Stimulated activated CD8-positive, alpha-beta memory T cell treated with anti-CD3 and anti-CD28 coated beads, Interleukin-15, amount 100 ng/mL, for 48 hours (primary cell): ENCODE measurements around the gene DAAM1.

Source experiments
- DNase-seq, 2 donors: peaks; one replicate each; pipeline ENCODE4 v3.0.0-alpha.2; 2020; ENCODE audit warnings: low read depth in 2 of 2

Gene DAAM1

DNA sequence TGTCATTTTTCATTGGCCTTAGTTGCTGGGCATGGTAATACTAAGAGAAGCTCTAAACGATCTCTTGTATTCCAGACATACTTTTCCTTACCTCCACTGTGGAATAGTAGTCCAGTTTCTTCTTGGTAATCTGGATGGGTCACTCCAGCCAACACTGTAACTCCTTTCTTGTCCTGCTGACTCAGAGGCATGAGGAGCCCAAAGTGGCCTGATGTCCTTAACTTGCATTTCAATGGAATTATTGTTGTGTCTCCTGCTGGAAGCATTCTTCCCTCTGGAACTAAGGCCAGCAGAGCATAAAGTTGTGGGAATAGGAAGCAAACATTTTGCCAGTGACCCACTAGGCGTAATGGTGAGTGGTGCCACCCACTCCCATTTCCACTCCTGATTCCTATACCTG, 33.1 kb downstream of the DAAM1 start:
- no peak for DNase-seq

DNA sequence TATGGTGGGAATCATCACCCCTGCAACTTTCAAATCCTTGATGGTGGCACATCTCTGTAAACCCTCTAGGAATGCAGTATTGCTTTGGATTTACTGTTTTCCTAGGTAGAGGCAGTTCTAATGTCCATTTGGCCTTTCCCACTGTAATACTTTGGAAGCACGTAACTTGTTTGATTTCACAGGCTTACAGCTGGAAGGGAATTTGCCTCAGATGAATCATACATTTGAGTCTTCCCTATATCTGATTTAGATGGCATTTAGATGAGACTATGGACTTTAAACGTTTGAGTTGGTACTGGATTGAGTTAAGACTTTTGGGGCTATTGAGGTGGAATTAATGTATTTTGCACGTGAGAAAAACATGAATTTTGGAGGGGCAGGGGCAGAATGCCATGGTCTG, 35.9 kb downstream of the DAAM1 start:
- DNase-seq, result no peak

DNA sequence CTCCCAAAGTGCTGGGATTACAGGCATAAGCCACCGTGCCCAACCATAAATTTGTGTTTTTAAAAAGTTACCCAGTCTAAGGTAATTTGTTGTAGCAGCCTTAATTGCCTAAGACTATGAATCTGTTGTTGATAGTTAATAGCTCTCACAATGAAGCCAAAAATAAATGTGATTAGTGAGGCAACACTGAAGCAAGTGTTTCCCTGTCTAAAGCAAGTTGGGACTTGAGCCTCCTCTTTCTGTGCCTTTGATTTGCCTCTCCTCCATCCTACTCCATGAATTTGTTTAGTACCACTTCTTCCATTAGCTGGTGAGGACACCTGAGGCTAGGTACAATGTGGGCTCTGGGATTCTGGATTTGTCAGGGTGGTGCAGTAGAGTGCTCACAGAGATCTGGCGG, 36.8 kb downstream of the DAAM1 start:
- no peak for DNase-seq

DNA sequence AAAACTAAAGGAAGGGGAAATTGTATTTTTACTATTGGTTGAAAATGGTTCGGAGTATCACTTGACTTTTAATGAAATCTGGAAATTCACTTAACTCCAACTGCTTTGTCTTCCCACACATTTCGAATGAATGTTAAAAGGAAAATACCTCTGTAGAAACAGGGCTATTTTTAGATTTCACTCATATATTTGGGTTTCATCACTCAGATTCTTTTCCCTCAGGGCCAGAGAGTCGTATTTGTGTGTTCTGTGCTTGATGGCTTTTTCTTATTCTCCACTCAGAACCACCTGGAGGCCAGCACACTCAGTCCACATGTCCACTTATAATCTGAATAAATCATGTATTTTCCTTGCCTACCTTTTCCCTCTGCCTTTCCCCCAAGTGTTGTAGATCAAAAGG, 40.0 kb downstream of the DAAM1 start:
- DNase-seq, result no peak

DNA sequence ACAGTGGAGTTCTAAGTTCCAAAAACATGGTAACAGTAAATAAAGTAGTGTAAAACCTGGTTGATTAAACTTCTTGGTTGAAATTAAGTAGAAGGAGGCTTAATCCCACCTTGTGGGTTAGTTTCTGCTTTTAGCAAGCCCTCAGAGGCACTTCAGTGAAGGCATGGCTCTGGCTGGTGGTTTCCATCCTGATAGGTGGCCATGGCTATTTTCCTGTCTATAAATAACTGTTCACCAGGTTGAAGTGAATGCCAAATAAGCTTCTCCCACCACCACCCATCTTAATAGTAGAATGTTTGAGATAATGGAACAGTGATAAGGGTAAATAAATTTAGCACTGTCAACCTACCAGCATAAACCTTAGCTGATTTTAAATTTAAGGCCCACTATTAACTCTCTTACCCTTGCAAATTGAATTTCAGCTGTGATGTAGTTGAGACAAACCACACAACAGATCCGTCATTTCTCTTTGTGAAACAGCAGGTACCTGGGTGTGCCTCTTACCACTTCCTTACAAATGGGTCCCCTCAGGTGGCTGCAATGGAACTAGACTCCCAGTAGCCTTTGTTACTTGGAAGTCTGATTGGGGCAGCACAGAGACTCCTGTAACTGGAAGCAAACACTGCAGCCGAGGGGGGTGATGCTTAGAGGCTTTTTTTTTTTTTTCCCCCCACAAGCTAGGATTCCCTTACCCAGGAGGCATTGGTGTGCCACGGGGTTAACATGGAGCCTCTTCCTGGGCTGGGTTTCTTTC, 41.4 kb downstream of the DAAM1 start:
- no peak for DNase-seq

DNA sequence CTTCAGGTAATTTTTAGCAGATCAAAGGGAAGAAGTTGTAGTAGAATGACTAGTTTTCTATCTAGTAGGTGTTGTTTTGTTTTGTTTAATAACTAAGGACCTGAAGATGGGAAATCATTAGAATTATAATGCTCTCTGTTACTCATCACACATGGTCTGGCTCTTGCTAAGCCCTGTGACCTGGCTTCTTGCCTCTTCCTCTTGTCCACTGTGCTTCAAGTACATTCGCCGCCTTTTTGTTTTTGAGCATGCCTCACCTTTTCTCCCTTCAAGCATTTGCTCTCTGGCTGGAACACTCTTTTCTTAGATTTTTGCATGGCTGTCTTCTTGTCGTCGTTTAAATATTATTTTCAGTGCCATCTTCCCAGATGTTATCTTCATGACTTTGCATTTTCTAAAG, 47.7 kb downstream of the DAAM1 start:
- no peak for DNase-seq

DNA sequence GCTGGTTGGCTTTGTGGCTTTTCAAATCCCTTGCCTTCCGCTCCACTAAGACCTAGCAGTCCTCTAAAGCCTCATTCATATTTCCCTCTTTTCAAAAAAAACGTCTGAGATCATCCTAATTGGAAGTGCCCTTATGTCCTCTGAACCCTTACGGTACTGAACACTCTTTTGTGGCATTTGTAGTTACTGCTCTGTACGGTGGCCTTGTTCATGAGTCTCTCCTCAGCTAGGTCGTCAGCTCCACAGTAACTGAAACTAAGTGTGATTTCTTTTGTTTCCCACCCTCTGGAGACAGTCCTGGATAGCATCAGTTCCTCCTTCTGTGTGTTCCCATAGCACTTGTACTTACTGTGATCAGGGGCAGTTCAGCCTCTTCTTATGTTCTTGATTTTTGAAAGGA, 49.7 kb downstream of the DAAM1 start:
- DNase-seq, result no peak

DNA sequence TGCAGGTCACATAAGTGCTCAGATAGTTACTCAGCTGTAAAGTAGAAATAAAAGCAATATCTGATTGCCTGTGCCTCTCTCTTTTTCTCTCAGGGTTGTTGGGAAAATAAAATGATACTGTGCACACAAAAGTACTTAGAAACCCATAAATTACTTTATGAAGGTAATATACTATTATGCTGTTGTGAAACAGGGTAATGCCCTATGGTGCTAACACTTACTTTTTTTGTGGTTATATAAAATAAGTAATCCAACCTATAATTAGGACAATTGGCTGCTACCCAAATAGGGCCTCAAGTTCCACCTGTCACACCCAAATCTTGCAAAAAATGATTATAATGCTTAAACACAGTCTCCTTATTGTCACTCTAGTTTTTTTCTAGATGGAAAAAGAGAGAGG, 50.6 kb downstream of the DAAM1 start:
- no peak for DNase-seq

DNA sequence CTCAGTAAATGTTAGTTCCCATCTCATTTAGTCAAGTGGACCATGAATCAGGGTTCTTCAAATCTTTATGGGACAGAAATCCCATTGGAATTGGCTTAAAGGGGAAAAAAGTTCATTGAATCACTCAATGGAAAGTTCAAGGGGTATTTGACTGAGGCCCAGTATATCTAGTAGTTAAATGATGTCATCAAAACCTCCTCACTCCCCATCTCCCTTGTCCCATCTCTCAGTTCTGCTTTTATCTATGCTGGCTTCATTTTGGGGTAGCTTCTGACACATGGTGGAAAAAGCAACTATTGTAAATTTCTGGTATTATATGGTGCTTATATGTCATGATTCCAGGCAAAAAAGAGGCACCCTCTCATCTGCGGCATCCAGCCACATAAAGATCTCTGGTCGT, 51.9 kb downstream of the DAAM1 start:
- DNase-seq, result no peak

DNA sequence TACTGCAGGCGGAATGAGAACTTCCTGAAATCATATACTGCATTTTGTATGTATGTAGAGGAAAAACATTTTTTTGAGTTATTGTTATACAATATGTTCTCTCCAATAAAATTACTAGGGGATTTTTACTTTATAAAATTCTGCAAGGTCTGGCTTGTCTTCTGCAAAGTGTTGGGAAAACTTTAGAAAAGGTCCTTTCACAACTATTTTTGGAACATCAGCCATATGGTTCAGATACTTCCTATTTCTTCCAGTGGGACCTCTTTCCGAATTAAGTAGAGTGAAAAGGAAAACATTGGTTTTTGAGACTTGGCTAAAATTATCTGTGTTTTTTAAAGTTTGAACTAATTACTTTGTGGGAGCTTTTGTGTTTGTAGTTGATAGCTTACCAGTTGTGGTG, 52.7 kb downstream of the DAAM1 start:
- DNase-seq, result no peak

DNA sequence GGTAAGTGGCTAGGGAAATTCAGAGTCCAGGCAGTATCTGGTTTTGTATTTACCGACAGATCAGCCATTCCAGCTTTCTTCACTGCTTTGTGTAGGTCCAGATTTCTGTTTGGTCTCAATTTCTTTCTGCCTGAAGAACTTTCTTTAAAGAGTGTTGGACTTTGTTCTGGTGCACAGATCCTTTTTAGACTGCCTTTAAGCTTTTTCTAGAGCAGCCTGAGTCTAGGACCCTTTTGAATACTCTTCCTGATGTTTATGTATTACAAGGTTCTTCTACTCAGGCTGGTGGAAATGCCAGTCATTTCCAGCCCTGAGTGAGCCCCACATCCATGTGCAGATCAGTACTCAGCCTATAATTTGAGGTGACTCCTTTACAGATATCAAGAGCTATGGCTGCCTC, 54.7 kb downstream of the DAAM1 start:
- DNase-seq, result no peak

DNA sequence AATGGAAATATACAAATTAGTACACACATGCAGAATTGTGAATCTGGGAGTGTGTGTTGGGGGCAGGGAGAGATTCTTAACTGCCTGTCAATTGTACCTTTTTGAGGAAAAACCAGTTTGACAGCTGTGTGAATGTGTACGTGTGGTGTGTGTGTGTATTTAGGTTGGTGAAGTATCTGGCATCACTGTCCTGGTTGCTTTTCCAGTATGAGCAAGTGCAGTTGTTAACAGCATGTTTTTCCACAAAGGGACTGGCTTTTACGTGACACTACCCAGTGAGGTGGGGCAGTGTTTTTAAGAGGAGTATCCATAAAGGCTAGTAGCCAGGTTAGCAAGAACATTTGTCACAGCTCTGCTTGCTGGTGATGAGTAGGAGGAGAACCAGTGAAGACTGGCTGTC, 56.1 kb downstream of the DAAM1 start:
- no peak for DNase-seq

DNA sequence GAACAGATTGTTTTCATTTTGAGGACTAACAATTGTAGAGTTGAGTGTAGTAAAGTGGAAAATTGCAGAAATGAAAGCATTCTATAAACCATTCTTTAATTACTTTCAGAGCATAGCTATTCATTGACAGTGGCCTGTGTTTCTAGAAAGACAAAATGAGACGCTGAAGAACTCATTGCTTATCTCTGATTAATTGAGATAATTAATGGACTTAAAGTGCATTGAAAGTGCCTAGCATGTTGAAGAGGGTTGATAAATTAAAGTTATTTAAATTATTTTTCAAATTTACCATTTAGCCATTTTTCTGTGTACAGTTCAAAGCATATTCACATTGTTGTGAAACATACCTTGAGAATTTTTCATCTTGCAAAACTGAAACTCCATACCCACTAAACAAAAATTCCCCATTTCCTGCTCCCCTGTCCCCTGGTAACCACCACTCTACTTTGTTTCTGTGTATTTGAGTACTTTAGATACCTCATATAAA, 57.4 kb downstream of the DAAM1 start:
- DNase-seq, result no peak

DNA sequence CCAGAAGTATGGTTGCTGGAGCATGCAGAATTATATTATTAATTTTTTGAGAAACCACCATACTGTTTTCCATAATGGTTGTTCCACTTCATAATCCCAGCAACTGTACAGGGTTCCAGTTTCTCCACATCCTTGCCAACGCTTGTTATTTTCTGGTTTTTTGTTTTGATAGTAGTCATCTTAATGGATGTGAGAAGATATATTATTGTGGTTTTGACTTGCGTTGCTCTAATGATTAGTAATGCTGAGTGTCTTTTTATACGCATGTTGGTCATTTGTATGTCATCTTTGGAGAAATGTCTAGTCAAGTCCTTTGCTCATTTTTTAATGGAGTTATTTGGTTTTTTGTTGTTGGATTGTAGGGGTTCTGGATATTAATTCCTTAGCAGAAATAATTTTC, 58.1 kb downstream of the DAAM1 start:
- DNase-seq, result no peak

DNA sequence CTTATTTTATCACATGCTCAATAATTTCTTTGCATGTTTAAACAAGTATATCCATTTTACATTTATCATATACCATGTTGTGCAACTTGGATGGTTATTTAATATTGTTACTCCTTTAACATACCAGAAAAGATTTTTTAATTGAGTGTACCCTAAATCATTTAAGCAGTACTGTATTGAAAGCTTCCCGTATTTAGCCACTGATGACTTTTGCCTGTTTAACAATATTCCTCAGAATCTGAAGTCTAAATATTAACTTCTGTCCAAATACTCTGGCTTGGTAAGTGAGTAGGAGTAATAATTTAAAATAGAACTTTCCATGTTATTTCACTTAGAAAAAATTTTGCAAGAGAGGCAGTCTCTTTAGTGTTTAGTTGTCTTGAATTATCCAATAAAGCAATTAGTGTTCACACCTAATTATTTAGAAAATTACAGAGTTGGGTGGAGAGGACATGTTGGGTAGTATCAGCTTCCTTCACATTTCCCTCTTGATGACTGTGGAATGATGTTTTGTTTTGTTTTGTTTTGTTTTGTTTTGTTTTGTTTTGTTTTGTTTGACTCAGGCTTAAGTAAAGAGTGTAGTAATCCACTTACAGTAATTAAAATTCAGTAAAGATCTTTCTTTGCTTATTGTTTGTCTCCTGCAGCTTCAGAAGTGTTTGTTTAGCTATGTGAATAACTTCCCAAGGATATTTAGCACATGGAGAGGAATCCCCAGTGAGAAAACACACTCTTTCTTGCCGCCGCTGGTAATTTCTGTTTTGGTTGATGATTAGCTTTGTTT, 59.5 kb downstream of the DAAM1 start:
- no peak for DNase-seq

DNA sequence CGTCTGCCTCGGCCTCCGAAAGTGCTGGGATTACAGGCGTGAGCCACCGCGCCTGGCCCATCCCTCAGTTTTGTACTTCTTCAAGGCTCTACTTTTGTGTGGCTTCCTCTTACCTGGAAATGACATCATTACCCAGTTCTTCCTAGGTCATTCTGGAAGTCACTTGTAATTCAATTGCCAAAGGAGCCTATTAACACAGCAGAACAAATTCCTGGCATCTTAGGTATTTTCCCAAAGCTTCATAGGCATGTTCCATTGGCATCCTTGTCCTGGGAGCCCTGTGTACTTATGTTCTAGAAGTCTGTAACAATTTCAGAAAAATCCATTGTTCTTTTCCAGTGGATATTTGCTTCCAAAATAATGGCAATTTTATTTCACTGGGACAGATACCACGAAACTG, 60.6 kb downstream of the DAAM1 start:
- DNase-seq, result no peak

DNA sequence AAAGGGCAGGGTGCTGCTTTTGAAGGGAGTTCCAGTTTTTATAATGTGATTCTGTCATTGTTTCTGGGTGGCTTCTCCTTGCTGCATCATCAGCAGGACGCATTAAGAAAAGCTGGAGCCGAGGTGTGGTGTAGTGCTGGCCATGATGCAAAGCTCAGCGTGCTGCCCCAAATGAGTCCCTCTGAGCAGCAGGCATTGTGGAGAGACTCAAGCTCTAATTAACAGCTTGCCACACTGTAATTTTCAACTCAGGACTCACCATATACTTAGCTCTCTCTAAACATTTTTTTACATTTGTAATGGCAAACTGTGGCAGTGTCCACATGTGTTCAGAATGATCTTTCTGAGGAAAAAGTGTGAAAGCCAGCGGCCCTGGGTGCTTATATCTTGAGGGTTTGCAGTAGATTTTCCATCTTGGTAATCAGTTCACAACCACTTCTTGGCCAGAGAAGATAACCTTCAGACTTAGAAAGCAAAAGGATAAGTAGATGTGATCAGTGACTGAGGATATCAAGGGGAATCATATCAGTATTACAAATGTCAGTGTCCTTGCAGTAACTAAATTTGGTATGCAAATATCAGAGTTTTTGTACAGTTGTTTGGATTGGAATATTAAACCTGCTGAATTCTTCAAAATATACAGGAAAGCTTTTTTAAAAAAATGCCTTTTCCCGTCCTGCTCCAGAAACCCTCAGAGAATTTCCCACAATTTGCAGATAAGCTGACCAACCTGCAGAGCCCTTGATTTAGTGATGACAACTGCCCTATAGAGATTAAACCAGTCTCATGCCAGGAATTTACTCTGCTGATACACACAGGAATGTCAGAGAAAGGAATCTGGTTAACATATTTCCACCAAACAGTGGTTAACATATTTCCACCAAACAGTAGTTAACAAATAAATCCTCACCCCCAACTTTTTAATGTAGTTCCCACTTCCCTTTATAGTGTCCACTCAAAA, 63.6 kb downstream of the DAAM1 start:
- DNase-seq, result no peak

DNA sequence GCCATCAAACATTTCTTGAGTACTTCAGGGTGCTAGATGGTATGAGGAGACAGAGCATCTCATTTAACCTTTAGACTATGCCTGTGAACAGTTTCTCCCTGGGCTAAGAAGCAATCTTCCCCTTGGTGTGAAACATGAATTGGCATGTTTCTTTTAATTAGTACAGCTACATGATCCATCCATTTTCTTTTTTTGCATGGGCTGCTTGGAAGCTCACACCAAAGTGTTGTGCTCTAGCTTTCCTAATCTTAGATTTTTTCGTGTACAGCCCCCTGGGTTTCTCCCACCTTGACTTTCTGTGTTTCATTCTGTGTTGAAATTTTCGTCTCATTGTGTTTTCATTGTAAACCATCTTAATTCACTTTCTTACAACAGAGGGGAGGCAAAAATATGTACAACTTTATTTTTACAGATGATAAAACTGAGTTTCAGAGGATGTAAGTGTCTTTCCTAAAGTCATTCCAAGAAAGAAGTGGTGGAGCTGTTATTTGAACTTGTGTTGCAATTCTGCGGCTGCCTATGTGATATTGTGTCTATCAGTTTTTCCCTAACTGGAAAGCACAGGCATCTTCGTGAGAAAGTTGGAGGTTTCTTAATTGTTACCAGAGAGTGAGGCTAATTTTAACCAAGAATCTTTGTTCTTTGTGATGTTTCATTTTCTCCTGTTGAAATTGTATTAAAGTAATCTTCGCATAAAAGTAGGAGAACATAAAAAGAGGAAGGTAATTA, 64.5 kb downstream of the DAAM1 start:
- DNase-seq, result no peak

DNA sequence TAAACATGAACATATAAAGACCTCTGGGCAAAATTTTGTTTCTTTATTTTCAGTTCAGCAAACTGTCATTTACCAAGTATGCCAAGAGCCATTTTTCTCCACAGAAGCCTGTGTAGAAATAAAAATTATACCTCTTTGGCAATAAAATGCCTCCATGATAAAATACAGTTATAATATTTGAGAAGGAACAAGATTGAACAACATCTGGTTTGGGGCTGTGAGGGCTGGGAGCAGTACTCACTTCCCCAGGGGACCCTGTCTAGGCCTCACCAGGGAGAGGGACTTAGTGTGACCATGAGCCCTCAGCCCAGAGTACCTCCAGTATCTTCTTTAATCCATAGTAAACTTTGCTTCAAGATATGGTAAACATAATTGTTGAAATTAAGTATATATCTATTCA, 65.1 kb downstream of the DAAM1 start:
- no peak for DNase-seq

DNA sequence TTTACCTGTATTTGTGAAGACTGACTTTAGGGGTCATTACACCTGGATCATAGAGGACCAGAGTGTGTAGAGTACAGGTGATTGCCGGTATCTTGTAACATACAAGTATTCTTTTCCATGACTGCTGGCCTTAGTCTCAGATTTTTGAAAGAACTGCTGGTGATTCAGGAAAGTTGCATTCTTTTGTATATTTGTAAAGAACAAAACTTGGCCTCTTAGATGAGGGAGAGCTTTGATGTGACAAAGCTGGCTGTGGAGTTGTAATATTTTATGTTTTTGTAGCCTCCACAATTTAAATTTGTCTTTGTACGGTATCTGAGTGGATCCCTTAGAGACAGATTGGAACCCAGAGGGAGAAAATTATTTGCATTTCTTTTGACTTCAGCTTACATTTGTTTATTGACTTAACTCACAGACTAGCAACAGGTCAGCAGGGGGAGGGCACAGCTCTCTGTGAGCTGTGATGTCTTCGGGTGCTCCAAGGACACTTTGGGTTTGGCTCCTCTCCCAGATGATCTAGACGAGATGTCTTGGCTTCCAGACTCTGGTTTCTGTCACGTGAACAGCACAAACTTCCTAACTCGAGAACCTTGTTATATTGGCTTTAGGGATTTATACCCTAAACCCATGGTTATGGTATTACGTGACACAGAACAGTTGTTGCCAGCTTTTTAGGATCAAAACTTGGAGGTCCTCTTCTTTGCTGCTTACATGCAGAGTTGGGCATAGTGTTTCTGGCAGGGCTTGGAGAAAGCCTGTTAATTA, 65.9 kb downstream of the DAAM1 start:
- DNase-seq, result no peak
